WTC11 (cell line): ENCODE data around the gene STXBP3. TPM values are rescaled to one million over a fixed set of nuclear protein-coding genes. Genes with fewer than 3 reads are reported as not detected.
"Not testable (repeated sequence)": the region's sequence is repeated elsewhere in the genome, so short reads cannot be mapped to it uniquely, and the experiment has no call there.

Source experiments
- ATAC-seq: fragments of 200-7000 bp; cut with Tn5 transposase; 2 replicates; pipeline ENCODE4 v1.10.0; 2021; ENCODE audit warnings: mild to moderate bottlenecking, moderate library complexity
- CTCF ChIA-PET: fragments of 300-600 bp; sonication (Branson Sonifier 250); formaldehyde crosslinking; loops from one replicate; lab custom pipeline; 2021; ENCODE audit warnings: antibody characterized with exemption; lab: Charles Lee
- POLR2A ChIA-PET: fragments of 350-600 bp; sonication (Branson Sonifier 250); formaldehyde crosslinking; loops from one replicate; lab custom pipeline; 2021; ENCODE audit warnings: antibody characterized with exemption; lab: Charles Lee
- DNase-seq: peaks from one replicate; pipeline ENCODE4 v3.0.0; 2021; ENCODE audit warnings: low spot score
- H3K27ac Mint-ChIP-seq: 2 replicates; pipeline ENCODE4 v1.8.0; 2021; ENCODE audit warnings: mixed read lengths
- H3K27me3 Mint-ChIP-seq: 2 replicates; pipeline ENCODE4 v1.8.0; 2021; ENCODE audit warnings: low read depth, mild to moderate bottlenecking, moderate library complexity, mixed read lengths
- H3K36me3 Mint-ChIP-seq: 2 replicates; pipeline ENCODE4 v1.8.0; 2021; ENCODE audit warnings: mixed read lengths
- H3K4me1 Mint-ChIP-seq: 2 replicates; pipeline ENCODE4 v1.8.0; 2022; ENCODE audit warnings: mixed read lengths
- H3K4me3 Mint-ChIP-seq: 2 replicates; pipeline ENCODE4 v1.8.0; 2021; ENCODE audit warnings: mild to moderate bottlenecking, moderate library complexity, mixed read lengths
- H3K9me3 Mint-ChIP-seq: 2 replicates; pipeline ENCODE4 v1.8.0; 2021; ENCODE audit warnings: mixed read lengths
- AR ChIP-seq: fragments of 250-450 bp; sonication (Bioruptor Pico); IDR thresholded peaks from 2 replicates; pipeline ENCODE4 v1.9.0; 2021; ENCODE audit warnings: mild to moderate bottlenecking
- CDX4 ChIP-seq: fragments of 250-450 bp; sonication (Bioruptor Pico); IDR thresholded peaks from 2 replicates; pipeline ENCODE4 v1.9.0; 2021; ENCODE audit warnings: moderate library complexity, mild to moderate bottlenecking, inconsistent platforms, borderline replicate concordance
- FOXK1 ChIP-seq: sonication (generic); formaldehyde crosslinking; IDR thresholded peaks from 2 replicates; pipeline ENCODE4 v1.8.0; 2022; ENCODE audit warnings: mild to moderate bottlenecking, moderate library complexity, missing genetic modification reagents
- GTF2I ChIP-seq: fragments of 250-450 bp; sonication (Bioruptor Pico); conservative IDR thresholded peaks from 2 replicates; pipeline ENCODE4 v1.4.0; 2021; ENCODE audit warnings: mild to moderate bottlenecking
- MAX ChIP-seq: sonication (generic); formaldehyde crosslinking; IDR thresholded peaks from 2 replicates; pipeline ENCODE4 v1.8.0; 2022; ENCODE audit warnings: mild to moderate bottlenecking, missing genetic modification reagents
- MYBL2 ChIP-seq: sonication (generic); formaldehyde crosslinking; IDR thresholded peaks from 2 replicates; pipeline ENCODE4 v1.8.1; 2023; ENCODE audit warnings: mild to moderate bottlenecking, moderate library complexity, missing genetic modification reagents
- PRRX2 ChIP-seq: fragments of 250-450 bp; sonication (Bioruptor Pico); IDR thresholded peaks from 2 replicates; pipeline ENCODE4 v1.8.0; 2021; ENCODE audit warnings: mild to moderate bottlenecking
- SMAD3 ChIP-seq: sonication (generic); formaldehyde crosslinking; IDR thresholded peaks from 2 replicates; pipeline ENCODE4 v1.8.0; 2022; ENCODE audit warnings: missing genetic modification reagents, mild to moderate bottlenecking, borderline replicate concordance
- SOX15 ChIP-seq: fragments of 250-450 bp; sonication (Bioruptor Pico); IDR thresholded peaks from 2 replicates; pipeline ENCODE4 v1.9.0; 2021; ENCODE audit warnings: mild to moderate bottlenecking
- ZBTB43 ChIP-seq: sonication (generic); formaldehyde crosslinking; IDR thresholded peaks from 2 replicates; pipeline ENCODE4 v1.8.1; 2023; ENCODE audit warnings: mild to moderate bottlenecking, missing genetic modification reagents
- ZMAT4 ChIP-seq: fragments of 250-450 bp; sonication (Bioruptor Pico); IDR thresholded peaks from 2 replicates; pipeline ENCODE4 v1.9.0; 2021; ENCODE audit warnings: mild to moderate bottlenecking
- total RNA-seq: library from RNA; stranded (reverse); gene quantifications from 3 replicates; pipeline ENCODE4 v1.2.3, GENCODE V29; 2021

The STXBP3 gene
- total RNA-seq, 1 experiment from 2014 or later: 26.1 TPM

GRCh38 chr1:108701176-108701849 is 45.2 kb upstream of the STXBP3 start (continued):
- TF ChIP-seq ZMAT4 (no peak), CDX4 (CRISPR knock-in tag) (no peak)

GRCh38 chr1:108702109-108702508 is 44.4 kb upstream of the STXBP3 start:
- H3K4me1 Mint-ChIP-seq, DNase-seq, CTCF ChIA-PET, ATAC-seq, H3K4me3 Mint-ChIP-seq, H3K27ac Mint-ChIP-seq, H3K9me3 Mint-ChIP-seq, H3K27me3 Mint-ChIP-seq: not testable (repeated sequence)
- POLR2A ChIA-PET: interaction anchor here (1.8 kb wide), 1 partner anchor 9 kb away, joined by 6 read pairs; the partner anchor contains the start of gene PRPF38B
- TF ChIP-seq AR (CRISPR knock-in tag): peak; percentile 16; the same call in 1 of the 2 replicates
- H3K36me3 Mint-ChIP-seq: peaks cover 48% of the 10 kb centered on the region

- Mint-ChIP-seq H3K4me3 (no peak overlapping the region), H3K27me3 (no peaks in the 10 kb centered on the region), H3K9me3 (no peaks in the 10 kb centered on the region), H3K4me1 (no peaks in the 10 kb centered on the region), H3K27ac (no peak overlapping the region), H3K36me3 (peaks cover 29% of the 10 kb centered on the region)
- ChIA-PET POLR2A (interaction anchor here (1.8 kb wide), 1 partner anchor 11 kb away, joined by 6 read pairs; the partner anchor contains the start of gene PRPF38B), CTCF (no interaction called here)
- DNase-seq: no peak
- TF ChIP-seq SOX15 (CRISPR knock-in tag) (no peak), ZMAT4 (no peak), MYBL2 (CRISPR knock-in tag) (no peak), SMAD3 (CRISPR knock-in tag) (no peak), PRRX2 (no peak), MAX (CRISPR knock-in tag) (no peak), ZBTB43 (CRISPR knock-in tag) (no peak), GTF2I (no peak)
- no peak for ATAC-seq
Measured at GRCh38 chr1:108703939-108704338, 42.5 kb upstream of the STXBP3 start.

GRCh38 chr1:108704496-108704895 is 42.0 kb upstream of the STXBP3 start:
- Mint-ChIP-seq H3K27me3 (no peaks in the 10 kb centered on the region), H3K9me3 (no peaks in the 10 kb centered on the region), H3K27ac (no peak overlapping the region), H3K4me3 (no peak overlapping the region), H3K4me1 (no peaks in the 10 kb centered on the region), H3K36me3 (peaks cover 24% of the 10 kb centered on the region)
- no peak for ATAC-seq
- ChIA-PET POLR2A (no interaction called here), CTCF (interaction anchor here (1.6 kb wide), 1 partner anchor 12 kb away, joined by 4 read pairs; the partner anchor contains the start of gene PRPF38B)
- no peak for TF ChIP-seq FOXK1
- no peak for DNase-seq
